RWPE1 (cell line): ENCODE results near the gene ITGB5.
"Not testable (repeated sequence)": the region's sequence is repeated elsewhere in the genome, so short reads cannot be mapped to it uniquely, and the experiment has no call there.

ENCODE experiments used
- CTCF ChIA-PET: fragments of 350-600 bp; sonication (Branson Sonifier 250); formaldehyde crosslinking; extraction: SDS; loops from one replicate; lab custom pipeline; 2021; lab: Yijun Ruan, JAX
- POLR2A ChIA-PET: fragments of 400-600 bp; formaldehyde crosslinking; extraction: SDS; loops from one replicate; lab custom pipeline; 2020; ENCODE audit warnings: antibody characterized with exemption; ENCODE audit not compliant: low non-redundant PET; lab: Yijun Ruan, JAX
- DNase-seq: peaks from one replicate; pipeline ENCODE4 v3.0.0; 2012; ENCODE audit warnings: low spot score
- H3K27ac ChIP-seq: fragments of 450-650 bp; 2 replicates; pipeline ENCODE4 v1.5.1; 2017
- TF ChIP-seq, protein P1 (sequence below): fragments of 450-650 bp; conservative IDR thresholded peaks from 2 replicates; pipeline ENCODE4 v1.5.1; 2017; ENCODE audit warnings: low read depth, mild to moderate bottlenecking

Gene ITGB5

DNA sequence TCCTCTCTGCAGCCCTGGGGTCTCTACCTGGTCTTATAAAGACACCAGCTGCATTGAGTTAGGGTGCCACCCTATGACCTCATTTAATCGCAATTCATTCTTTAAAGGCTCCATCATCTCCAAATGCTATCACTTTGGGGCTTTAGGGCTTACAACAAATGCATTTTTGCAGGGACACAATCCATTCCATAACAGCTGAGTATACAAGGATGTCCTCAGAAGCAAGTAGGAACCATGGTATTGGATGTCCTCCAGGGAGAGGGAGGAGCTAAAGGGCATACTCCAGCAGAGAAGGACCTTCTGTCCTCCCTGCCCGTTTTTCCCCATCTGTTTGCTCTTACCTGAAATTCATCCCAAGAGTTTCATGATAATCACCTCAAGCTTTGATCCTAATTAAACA lies 126.6 kb downstream of the ITGB5 start:
- ChIA-PET CTCF (interaction anchor here (0.5 to 4.6 kb wide), 20 partner anchors 9 to 811 kb away, joined by 3 to 61 read pairs (median 3); no protein-coding TSS in a partner anchor), POLR2A (no interaction called here)
- DNase-seq = peak; percentile 15
- H3K27ac ChIP-seq = no peak overlapping the region
- TF ChIP-seq, protein P1, sequence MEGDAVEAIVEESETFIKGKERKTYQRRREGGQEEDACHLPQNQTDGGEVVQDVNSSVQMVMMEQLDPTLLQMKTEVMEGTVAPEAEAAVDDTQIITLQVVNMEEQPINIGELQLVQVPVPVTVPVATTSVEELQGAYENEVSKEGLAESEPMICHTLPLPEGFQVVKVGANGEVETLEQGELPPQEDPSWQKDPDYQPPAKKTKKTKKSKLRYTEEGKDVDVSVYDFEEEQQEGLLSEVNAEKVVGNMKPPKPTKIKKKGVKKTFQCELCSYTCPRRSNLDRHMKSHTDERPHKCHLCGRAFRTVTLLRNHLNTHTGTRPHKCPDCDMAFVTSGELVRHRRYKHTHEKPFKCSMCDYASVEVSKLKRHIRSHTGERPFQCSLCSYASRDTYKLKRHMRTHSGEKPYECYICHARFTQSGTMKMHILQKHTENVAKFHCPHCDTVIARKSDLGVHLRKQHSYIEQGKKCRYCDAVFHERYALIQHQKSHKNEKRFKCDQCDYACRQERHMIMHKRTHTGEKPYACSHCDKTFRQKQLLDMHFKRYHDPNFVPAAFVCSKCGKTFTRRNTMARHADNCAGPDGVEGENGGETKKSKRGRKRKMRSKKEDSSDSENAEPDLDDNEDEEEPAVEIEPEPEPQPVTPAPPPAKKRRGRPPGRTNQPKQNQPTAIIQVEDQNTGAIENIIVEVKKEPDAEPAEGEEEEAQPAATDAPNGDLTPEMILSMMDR = no peak

DNA sequence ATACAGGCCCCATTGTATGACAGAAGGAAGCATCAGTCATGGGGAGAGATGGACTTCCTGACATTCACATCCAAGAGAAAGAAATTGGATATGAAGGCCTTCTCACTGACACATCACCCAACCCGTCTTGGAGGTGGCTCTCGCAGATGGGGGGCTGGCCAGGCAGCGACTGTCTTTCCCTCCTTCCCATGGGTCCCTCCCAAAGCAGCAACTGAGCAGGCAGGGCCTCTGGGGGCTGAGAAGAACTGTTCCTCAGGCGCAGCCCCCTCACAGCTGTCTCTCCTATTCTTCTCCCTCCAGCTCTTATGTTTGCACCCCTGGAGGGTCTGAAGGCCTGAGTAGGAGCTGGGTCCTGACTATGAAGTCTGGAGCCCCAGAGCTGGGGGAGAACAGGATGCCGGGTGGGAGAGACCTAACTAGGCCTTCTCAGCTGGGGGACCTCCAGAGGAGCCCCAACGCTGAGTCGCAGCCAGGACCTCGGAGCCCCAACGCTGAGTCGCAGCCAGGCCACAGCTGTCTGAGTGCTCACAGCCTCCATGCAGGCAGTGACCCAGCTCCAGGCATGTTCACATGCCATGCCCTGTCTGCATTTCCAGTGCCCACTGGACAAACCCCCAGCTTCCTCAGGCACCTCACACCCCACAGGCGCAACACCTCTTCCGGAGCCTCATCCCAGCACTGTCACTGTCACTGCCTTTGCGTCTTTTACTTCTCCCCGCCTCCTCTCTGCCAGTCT lies 127.3 kb downstream of the ITGB5 start:
- CTCF ChIA-PET = interaction anchor here (0.6 to 4.6 kb wide), 5 partner anchors 10 to 146 kb away, joined by 3 to 61 read pairs (median 12); no protein-coding TSS in a partner anchor
- no peak overlapping the region for H3K27ac ChIP-seq
- TF ChIP-seq, protein P1 = no peak
- POLR2A ChIA-PET = no interaction called here
- no peak for DNase-seq

DNA sequence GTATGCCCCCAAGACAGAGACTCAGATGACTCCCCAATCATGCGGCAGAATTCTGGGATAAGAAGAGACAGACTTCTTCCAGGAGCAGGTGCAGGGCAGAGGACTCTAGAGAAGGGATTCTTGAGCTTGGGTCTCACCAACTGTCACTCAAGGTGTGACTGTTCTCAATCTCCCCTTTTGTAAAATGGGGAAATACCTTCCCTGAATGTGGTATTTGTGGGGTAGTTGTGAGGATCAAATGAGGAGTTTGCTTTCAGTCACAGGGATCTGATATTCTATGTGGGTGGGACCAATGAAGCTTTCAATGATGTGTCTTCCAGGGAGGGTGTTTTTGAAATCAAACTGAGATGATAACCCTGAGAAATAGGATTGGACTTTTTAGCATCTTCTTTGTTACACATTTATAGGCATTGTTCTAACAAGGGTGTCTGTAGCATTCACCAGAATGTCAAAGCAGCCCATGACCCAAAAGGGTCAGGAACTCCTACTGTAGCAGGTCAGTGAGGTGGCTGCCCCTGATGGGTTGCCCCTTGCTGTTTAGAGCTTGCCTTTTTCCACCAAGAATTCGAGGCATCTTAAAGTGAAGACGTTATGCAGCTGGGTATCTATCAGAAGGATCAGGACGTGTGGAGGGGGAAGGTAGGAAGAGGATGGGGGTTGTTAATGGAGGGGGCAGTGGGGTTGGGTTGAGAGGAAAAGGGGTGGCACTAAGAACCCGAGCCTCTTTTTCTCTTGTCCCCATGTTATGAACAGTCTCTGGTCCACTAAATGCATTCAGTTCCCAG lies 128.1 kb downstream of the ITGB5 start:
- ChIA-PET POLR2A (no interaction called here), CTCF (interaction anchor here (4.6 kb wide), 1 partner anchor 143 kb away, joined by 61 read pairs; no protein-coding TSS in a partner anchor)
- H3K27ac ChIP-seq = no peak overlapping the region
- TF ChIP-seq, protein P1 = no peak
- no peak for DNase-seq

DNA sequence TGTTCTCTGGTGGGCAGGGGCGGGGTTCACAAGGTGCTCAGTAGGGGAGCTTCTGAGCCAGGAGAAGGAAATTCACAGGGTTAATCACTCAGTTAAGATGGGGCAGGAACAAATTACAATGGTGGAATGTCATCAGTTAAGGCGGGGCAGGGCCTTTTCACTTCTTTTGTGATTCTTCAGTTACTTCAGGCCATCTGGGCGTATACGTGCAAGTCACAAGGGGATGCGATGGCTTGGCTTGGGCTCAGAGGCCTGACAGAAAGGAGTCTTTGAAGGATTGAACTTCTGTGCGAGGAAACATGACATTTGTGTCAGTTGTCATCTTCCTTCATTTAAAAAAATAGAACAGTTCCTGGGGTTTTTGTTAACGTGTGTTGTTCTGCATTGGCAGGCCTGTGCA lies 129.2 kb downstream of the ITGB5 start:
- CTCF ChIA-PET = interaction anchor here (4.6 kb wide), 1 partner anchor 144 kb away, joined by 61 read pairs; no protein-coding TSS in a partner anchor
- DNase-seq, POLR2A ChIA-PET, H3K27ac ChIP-seq: not testable (repeated sequence)

DNA sequence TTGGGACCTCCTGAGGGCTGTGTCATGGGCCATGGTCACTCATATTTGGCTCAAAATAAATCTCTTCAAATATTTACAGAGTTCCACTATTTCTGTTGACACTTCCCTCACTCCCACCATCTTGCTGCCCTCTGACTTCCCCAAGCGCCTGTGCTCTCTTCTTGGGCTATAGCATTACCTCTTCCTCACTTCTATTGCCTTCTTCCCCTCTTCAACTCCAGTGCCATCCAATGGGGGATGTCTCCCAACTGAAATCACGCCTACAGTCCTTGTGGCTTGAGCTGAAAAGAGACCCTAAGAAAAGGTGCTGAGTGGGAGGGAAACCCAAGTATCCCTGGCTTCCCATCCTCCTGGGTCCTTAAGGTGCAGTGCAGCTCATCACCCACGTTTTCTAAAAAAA lies 135.1 kb downstream of the ITGB5 start:
- TF ChIP-seq, protein P1 = no peak
- CTCF ChIA-PET = no interaction called here
- POLR2A ChIA-PET = no interaction called here
- no peak for DNase-seq
- H3K27ac ChIP-seq = no peak overlapping the region

DNA sequence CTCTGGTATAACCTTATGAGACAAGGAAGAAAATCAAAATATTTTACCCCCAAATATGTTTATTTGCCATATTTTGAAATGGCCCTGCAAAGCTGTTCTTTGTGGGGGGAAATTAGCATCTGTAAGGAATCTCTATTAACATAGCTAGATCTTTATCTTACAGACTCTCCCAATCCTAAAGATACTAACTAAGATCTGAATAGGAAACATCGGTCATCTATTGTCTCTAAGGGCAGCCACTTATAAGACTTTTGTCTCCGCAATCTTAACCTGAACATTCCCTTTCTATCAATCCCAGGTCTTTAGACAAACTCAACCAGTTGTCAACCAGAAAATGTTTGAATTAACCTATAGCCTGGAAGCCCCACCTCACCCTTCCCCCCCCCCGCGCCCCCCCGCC lies 135.7 kb downstream of the ITGB5 start:
- no peak overlapping the region for H3K27ac ChIP-seq
- no peak for DNase-seq
- ChIA-PET CTCF (no interaction called here), POLR2A (no interaction called here)
- TF ChIP-seq, protein P1 = no peak

- POLR2A ChIA-PET, DNase-seq: not testable (repeated sequence)
These were observed 137.3 kb downstream of the ITGB5 start for GRCh38 chr3:124749877-124750276.

More at GRCh38 chr3:124749877-124750276, 137.3 kb downstream of the ITGB5 start:
- H3K27ac ChIP-seq, CTCF ChIA-PET: not testable (repeated sequence)
